Measurements from ENCODE around the gene SMCO4.
"Not testable (repeated sequence)": the region's sequence is repeated elsewhere in the genome, so short reads cannot be mapped to it uniquely, and the experiment has no call there.

Gene SMCO4

GRCh38 chr11:93464927-93465540, 78.2 kb downstream of the SMCO4 start:
- Histone ChIP-seq H3K79me1 (replicated peaks; ENCODE audit: low read length, poor library complexity, severe bottlenecking) (no peaks in the 10 kb centered on the region), H3K4me2 (ENCODE audit: low read length, poor library complexity, severe bottlenecking) (no peak overlapping the region), H4K91ac (ENCODE audit: low read length) (no peak overlapping the region), H3K27ac (ENCODE audit: low read length, poor library complexity, severe bottlenecking) (no peak overlapping the region), H3K36me3 (ENCODE audit: control insufficient read depth in 1 of 2, insufficient read depth in 2 of 2, low read depth in 1 of 2, low read length in 2 of 2) (no peaks in the 10 kb centered on the region), H3K18ac (ENCODE audit: low read depth in 1 of 2, low read length in 2 of 2) (no peak overlapping the region), H3K23ac (ENCODE audit: low read length in 2 of 2) (no peak overlapping the region), H2BK5ac (ENCODE audit: low read depth, low read length, poor library complexity, severe bottlenecking) (no peak overlapping the region), H3K4ac (ENCODE audit: low read depth in 1 of 2, low read length in 2 of 2) (no peak overlapping the region), H2AFZ (ENCODE audit: low read depth, low read length) (no peak overlapping the region), H3K4me1 (ENCODE audit: control insufficient read depth, insufficient read depth, low read depth, low read length) (no peaks in the 10 kb centered on the region), H2AK5ac (ENCODE audit: low read length, severe bottlenecking) (no peak overlapping the region), H3K27me3 (ENCODE audit: control insufficient read depth in 1 of 2, insufficient read depth in 1 of 2, low read length in 2 of 2) (peaks cover 2 to 8% of the 10 kb centered on the region in 2 experiments), H4K8ac (ENCODE audit: low read length) (no peak overlapping the region), H2BK12ac (ENCODE audit: low read length in 2 of 2) (no peak overlapping the region), H3K9ac (ENCODE audit: low read length) (no peak overlapping the region), H3K9me3 (ENCODE audit: control insufficient read depth, low read length) (no peaks in the 10 kb centered on the region), H3K14ac (ENCODE audit: low read length in 2 of 2) (no peak overlapping the region), H3K4me3 (ENCODE audit: insufficient read depth in 1 of 2, low read depth in 1 of 2, low read length in 2 of 2) (no peak overlapping the region), H2BK15ac (ENCODE audit: low read depth, poor library complexity, severe bottlenecking) (no peak overlapping the region), H2BK120ac (ENCODE audit: low read depth, low read length) (no peak overlapping the region)
- DNase-seq: no peak
- 74% methylated on average over 2 of the region's 3 CpGs for WGBS

GRCh38 chr11:93463666-93464065, 79.5 kb downstream of the SMCO4 start:
- not testable (repeated sequence) for H3K79me1 ChIP-seq (replicated peaks; ENCODE audit: low read length, poor library complexity, severe bottlenecking); H3K18ac ChIP-seq (ENCODE audit: low read depth in 1 of 2, low read length in 2 of 2); H4K91ac ChIP-seq (ENCODE audit: low read length); H3K4me2 ChIP-seq (ENCODE audit: low read length, poor library complexity, severe bottlenecking); H3K4ac ChIP-seq (ENCODE audit: low read depth in 1 of 2, low read length in 2 of 2); H2BK120ac ChIP-seq (ENCODE audit: low read depth, low read length); H3K4me3 ChIP-seq (ENCODE audit: insufficient read depth in 1 of 2, low read depth in 1 of 2, low read length in 2 of 2); H2BK5ac ChIP-seq (ENCODE audit: low read depth, low read length, poor library complexity, severe bottlenecking); H2AK5ac ChIP-seq (ENCODE audit: low read length, severe bottlenecking); H3K23ac ChIP-seq (ENCODE audit: low read length in 2 of 2); H3K9me3 ChIP-seq (ENCODE audit: control insufficient read depth, low read length); H4K8ac ChIP-seq (ENCODE audit: low read length); H3K36me3 ChIP-seq (ENCODE audit: control insufficient read depth in 1 of 2, insufficient read depth in 2 of 2, low read depth in 1 of 2, low read length in 2 of 2); H3K14ac ChIP-seq (ENCODE audit: low read length in 2 of 2); H2BK15ac ChIP-seq (ENCODE audit: low read depth, poor library complexity, severe bottlenecking); H3K9ac ChIP-seq (ENCODE audit: low read length); H2BK12ac ChIP-seq (ENCODE audit: low read length in 2 of 2); H3K27me3 ChIP-seq (ENCODE audit: control insufficient read depth in 1 of 2, insufficient read depth in 1 of 2, low read length in 2 of 2); H3K4me1 ChIP-seq (ENCODE audit: control insufficient read depth, insufficient read depth, low read depth, low read length); DNase-seq; H3K27ac ChIP-seq (ENCODE audit: low read length, poor library complexity, severe bottlenecking); H2AFZ ChIP-seq (ENCODE audit: low read depth, low read length)
- 86% methylated on average over 3 of the region's 4 CpGs for WGBS

GRCh38 chr11:93458286-93458685, 84.9 kb downstream of the SMCO4 start:
- no peak overlapping the region for H4K8ac ChIP-seq (ENCODE audit: low read length)
- no peaks in the 10 kb centered on the region for H3K36me3 ChIP-seq (ENCODE audit: control insufficient read depth in 1 of 2, insufficient read depth in 2 of 2, low read depth in 1 of 2, low read length in 2 of 2)
- H2AFZ ChIP-seq (ENCODE audit: low read depth, low read length): no peak overlapping the region
- no peak overlapping the region for H3K9ac ChIP-seq (ENCODE audit: low read length)
- H3K27ac ChIP-seq (ENCODE audit: low read length, poor library complexity, severe bottlenecking): no peak overlapping the region
- H3K79me1 ChIP-seq (replicated peaks; ENCODE audit: low read length, poor library complexity, severe bottlenecking): no peaks in the 10 kb centered on the region
- no peak overlapping the region for H2BK5ac ChIP-seq (ENCODE audit: low read depth, low read length, poor library complexity, severe bottlenecking)
- WGBS: 88% methylated on average over 9 of the region's 9 CpGs
- no peak overlapping the region for H2BK120ac ChIP-seq (ENCODE audit: low read depth, low read length)
- no peak overlapping the region for H3K18ac ChIP-seq (ENCODE audit: low read depth in 1 of 2, low read length in 2 of 2)
- H3K27me3 ChIP-seq (ENCODE audit: control insufficient read depth in 1 of 2, insufficient read depth in 1 of 2, low read length in 2 of 2): no peaks in the 10 kb centered on the region
- H3K4me2 ChIP-seq (ENCODE audit: low read length, poor library complexity, severe bottlenecking): no peak overlapping the region
- no peak overlapping the region for H3K4ac ChIP-seq (ENCODE audit: low read depth in 1 of 2, low read length in 2 of 2)
- no peak overlapping the region for H2AK5ac ChIP-seq (ENCODE audit: low read length, severe bottlenecking)
- no peaks in the 10 kb centered on the region for H3K4me1 ChIP-seq (ENCODE audit: control insufficient read depth, insufficient read depth, low read depth, low read length)
- no peak overlapping the region for H3K4me3 ChIP-seq (ENCODE audit: insufficient read depth in 1 of 2, low read depth in 1 of 2, low read length in 2 of 2)
- no peak for DNase-seq
- no peak overlapping the region for H2BK12ac ChIP-seq (ENCODE audit: low read length in 2 of 2)
- no peak overlapping the region for H4K91ac ChIP-seq (ENCODE audit: low read length)
- H3K23ac ChIP-seq (ENCODE audit: low read length in 2 of 2): no peak overlapping the region
- no peaks in the 10 kb centered on the region for H3K9me3 ChIP-seq (ENCODE audit: control insufficient read depth, low read length)
- no peak overlapping the region for H3K14ac ChIP-seq (ENCODE audit: low read length in 2 of 2)
- no peak overlapping the region for H2BK15ac ChIP-seq (ENCODE audit: low read depth, poor library complexity, severe bottlenecking)

DNA sequence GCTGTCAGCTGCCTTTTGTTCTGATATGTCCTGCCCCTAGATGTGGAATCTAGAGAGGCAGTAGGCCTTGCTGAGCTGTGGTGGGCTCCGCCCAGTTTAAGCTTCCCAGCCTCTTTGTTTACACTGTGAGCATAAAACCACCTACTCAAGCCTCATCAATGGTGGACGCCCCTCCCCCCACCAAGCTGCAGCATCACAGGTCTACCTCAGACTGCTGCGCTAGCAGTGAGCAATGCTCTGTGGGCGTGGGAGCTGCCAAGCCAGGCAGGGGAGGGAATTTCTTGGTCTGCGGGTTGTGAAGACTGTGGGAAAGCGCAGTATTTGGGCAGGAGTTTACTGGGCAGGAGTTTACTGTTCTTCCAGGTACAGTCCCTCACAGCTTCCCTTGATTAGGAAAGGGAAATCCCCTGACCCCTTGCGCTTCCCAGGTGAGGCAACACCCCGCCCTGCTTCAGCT, 98.5 kb downstream of the SMCO4 start:
- Histone ChIP-seq H3K79me1 (replicated peaks; ENCODE audit: low read length, poor library complexity, severe bottlenecking) (no peaks in the 10 kb centered on the region), H2BK12ac (ENCODE audit: low read length in 2 of 2) (no peak overlapping the region), H3K27ac (ENCODE audit: low read length, poor library complexity, severe bottlenecking) (no peak overlapping the region), H3K4me1 (ENCODE audit: control insufficient read depth, insufficient read depth, low read depth, low read length) (peaks cover 2% of the 10 kb centered on the region), H2BK120ac (ENCODE audit: low read depth, low read length) (no peak overlapping the region), H3K27me3 (ENCODE audit: control insufficient read depth in 1 of 2, insufficient read depth in 1 of 2, low read length in 2 of 2) (no peaks in the 10 kb centered on the region), H3K23ac (ENCODE audit: low read length in 2 of 2) (no peak overlapping the region), H2AFZ (ENCODE audit: low read depth, low read length) (no peak overlapping the region), H3K4me2 (ENCODE audit: low read length, poor library complexity, severe bottlenecking) (no peak overlapping the region), H3K9ac (ENCODE audit: low read length) (no peak overlapping the region), H3K9me3 (ENCODE audit: control insufficient read depth, low read length) (no peaks in the 10 kb centered on the region), H3K4ac (ENCODE audit: low read depth in 1 of 2, low read length in 2 of 2) (no peak overlapping the region), H3K36me3 (ENCODE audit: control insufficient read depth in 1 of 2, insufficient read depth in 2 of 2, low read depth in 1 of 2, low read length in 2 of 2) (no peaks in the 10 kb centered on the region), H3K4me3 (ENCODE audit: insufficient read depth in 1 of 2, low read depth in 1 of 2, low read length in 2 of 2) (no peak overlapping the region), H2BK5ac (ENCODE audit: low read depth, low read length, poor library complexity, severe bottlenecking) (no peak overlapping the region), H3K14ac (ENCODE audit: low read length in 2 of 2) (no peak overlapping the region), H3K18ac (ENCODE audit: low read depth in 1 of 2, low read length in 2 of 2) (no peak overlapping the region), H2AK5ac (ENCODE audit: low read length, severe bottlenecking) (no peak overlapping the region), H4K91ac (ENCODE audit: low read length) (no peak overlapping the region), H4K8ac (ENCODE audit: low read length) (no peak overlapping the region), H2BK15ac (ENCODE audit: low read depth, poor library complexity, severe bottlenecking) (no peak overlapping the region)
- 41% methylated on average over 7 of the region's 8 CpGs for WGBS
- DNase-seq: no peak

Measured in mesenchymal stem cell (in vitro differentiated cells and primary cell).